ENCODE data around the gene STX17.
"Not testable (repeated sequence)": the region's sequence is repeated elsewhere in the genome, so short reads cannot be mapped to it uniquely, and the experiment has no call there.

The STX17 gene

GRCh38 chr9:99906403-99907207 lies at the start of gene STX17:
STX17 (plus strand) TSS chr9:99906654; CDS start chr9:99915240, 8,586 bp downstream.
- peak; percentile 64 to 78 for DNase-seq (ENCODE audit: low read depth in 2 of 2, low spot score in 1 of 2)

DNA sequence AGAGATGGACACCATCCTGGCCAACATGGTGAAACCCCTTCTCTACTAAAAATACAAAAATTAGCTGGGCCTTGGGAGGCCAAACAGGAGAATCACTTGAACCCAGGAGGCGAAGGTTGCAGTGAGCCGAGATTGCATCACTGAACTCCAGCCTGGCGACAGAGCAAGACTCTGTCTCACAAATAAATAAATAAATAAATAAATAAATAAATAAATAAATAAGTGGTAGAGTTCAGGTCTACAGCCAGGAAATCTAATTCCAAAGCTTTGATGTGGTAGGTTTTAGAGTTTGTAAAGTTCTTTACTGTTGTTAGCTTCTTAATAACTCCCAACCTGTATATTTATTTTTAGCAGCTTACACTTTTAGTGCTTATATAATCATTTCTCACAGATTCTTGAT lies 48.9 kb upstream of the STX17 start:
- DNase-seq (ENCODE audit: low read depth in 2 of 2, low spot score in 1 of 2) = not testable (repeated sequence)

DNA sequence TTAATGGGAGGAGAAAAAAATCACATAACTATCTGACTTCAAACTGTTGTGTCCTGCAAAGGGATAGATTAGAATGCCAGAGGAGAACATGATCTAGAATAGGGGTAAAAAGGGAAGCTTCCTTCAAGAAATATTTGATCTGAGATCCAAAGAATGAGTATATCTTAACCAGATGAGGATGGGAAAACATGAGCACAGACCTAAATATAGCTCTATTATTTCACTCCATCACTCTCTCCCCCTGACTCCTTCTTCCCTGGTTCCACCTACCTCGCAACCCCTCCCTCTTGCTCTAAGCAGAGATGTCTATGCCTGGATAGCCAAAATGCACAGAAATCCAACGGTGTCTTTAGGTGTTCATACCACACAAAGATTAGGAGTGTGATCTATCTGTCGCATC lies 48.4 kb upstream of the STX17 start:
- no peak for DNase-seq (ENCODE audit: low read depth in 2 of 2, low spot score in 1 of 2)

DNA sequence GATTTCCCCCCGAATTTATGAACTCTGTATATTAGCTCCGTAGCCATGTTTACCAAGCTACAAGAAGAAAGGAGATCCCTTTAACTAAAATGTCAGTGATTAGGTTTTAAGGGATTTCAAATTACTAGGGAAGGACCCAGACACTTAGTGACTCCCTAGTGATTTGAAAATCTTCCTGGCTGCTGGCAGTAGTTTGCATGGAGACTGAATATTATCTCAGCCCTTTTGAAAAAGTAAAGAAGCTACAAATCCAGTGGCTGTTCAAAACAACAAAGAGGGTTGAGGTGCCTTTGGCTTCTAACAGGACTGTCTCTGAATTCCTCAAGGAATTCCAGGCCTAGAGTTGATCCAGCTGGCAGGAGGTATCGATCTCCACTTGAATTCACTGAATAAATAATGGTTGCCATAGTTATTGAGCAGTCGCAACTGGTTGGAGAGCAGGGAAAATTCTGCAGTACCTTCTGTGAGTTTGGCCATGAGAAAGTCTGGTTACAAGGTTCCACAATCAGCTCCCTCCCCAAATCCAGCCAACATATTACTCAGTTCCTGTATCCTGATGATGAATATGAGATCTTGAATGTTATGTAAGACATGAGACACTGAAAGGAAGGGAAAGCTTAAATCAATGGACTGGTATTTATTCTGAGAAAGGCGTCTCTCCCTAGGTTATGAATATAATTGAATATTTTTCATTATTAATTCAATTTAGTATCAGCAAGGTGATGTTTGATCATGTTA lies 47.0 kb upstream of the STX17 start:
- DNase-seq (ENCODE audit: low read depth in 2 of 2, low spot score in 1 of 2) = no peak

DNA sequence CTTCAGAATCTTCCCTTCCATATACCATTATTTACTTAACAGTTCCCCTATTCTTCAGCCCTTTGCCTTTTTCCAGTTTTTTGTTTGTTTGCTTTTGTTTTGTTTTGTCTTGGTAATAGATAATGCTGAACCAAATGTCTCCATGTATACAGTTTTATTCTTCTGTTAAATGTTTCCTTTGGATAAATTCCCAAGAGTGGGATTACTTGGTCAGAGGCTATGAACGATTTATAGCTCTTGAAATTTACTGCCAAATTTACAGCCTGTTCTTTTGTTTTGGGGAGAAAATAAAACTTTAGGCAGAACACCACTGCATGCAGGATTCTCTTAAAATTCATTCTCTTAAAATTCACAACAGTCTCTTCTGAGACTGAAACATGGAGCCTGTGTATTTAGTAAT lies 46.2 kb upstream of the STX17 start:
- no peak for DNase-seq (ENCODE audit: low read depth in 2 of 2, low spot score in 1 of 2)

- DNase-seq (ENCODE audit: low read depth in 2 of 2, low spot score in 1 of 2) = no peak
Observed at GRCh38 chr9:99863955-99864354, 42.5 kb upstream of the STX17 start.

DNA sequence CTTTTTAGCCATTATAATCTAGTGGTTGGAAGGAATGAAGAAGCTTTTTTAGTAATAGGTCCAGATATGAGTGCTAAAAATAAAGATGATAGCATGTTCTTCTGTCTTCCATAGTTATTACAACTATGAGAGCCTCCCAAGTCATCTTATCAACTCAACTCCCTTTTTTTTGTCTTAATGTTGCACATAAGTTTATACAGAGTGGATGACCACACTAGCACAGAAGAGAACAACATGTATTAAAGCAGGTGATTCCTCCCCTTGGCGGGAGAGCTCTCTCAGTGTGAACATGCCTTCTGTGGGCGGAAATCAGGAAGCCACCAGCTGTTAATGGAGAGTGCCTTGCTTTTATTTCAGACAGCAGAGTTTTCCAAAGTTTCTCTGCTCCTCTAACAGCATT lies 40.1 kb upstream of the STX17 start:
- DNase-seq (ENCODE audit: low read depth in 2 of 2, low spot score in 1 of 2) = no peak

DNA sequence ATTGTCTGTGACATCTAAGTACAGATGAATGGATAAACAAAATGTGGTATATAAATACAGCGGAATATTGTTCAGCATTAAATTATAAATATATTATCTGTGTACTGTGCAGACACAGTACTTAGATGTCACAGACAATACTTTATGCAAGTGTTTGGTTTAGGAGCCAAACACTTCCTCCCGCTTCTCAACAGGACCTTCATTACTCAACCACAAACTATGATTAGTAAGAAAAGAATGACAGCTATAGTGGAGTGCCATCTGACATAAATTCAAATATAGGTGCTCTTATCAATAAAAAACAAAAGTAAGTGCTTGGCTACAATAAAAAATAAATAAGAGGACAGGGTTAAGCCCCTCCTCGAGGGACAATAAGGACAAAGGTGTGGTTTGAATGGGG lies 38.9 kb upstream of the STX17 start:
- no peak for DNase-seq (ENCODE audit: low read depth in 2 of 2, low spot score in 1 of 2)

- no peak for DNase-seq (ENCODE audit: low read depth in 2 of 2, low spot score in 1 of 2)
Observed at GRCh38 chr9:99867968-99868367, 38.5 kb upstream of the STX17 start.

DNA sequence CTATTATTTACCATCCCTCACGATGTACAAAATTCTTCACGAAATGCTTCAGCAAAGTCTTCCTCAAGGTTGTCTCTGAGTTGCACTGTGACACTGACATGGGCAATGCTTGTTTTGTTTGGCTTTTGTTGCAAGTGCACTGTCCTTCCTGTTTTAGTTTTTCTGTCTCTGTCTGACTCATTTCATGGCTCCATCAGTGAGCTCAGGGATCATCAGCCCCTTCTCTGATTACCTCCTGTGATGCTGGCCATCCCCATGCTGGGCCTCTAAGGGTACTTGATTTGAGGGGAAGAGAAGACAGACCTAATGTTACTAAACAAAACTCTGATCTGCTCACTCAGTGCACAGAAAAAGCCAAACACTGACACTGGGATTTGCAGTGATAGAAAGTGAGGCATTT lies 37.6 kb upstream of the STX17 start:
- no peak for DNase-seq (ENCODE audit: low read depth in 2 of 2, low spot score in 1 of 2)

DNA sequence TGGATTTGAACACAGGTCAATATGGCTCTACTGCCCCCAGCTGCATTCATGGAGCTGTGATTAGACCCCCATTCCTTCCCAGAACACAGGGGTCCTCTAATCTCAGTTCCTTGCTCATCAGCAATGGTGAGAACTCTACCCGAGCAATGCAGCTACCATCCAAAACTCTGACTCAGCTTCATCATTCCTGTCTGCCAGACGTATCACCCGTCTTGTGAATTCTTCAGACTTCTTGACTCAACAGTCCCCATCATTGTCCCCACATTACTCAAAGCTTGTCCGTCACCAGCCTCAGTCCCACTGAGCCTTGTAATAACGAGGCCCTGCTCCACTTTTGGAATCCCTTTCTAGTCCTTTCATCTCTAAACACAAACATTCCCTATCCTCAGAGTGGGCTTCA lies 36.3 kb upstream of the STX17 start:
- no peak for DNase-seq (ENCODE audit: low read depth in 2 of 2, low spot score in 1 of 2)

GRCh38 chr9:99873531-99873930 lies 32.9 kb upstream of the STX17 start:
- no peak for DNase-seq (ENCODE audit: low read depth in 2 of 2, low spot score in 1 of 2)

DNA sequence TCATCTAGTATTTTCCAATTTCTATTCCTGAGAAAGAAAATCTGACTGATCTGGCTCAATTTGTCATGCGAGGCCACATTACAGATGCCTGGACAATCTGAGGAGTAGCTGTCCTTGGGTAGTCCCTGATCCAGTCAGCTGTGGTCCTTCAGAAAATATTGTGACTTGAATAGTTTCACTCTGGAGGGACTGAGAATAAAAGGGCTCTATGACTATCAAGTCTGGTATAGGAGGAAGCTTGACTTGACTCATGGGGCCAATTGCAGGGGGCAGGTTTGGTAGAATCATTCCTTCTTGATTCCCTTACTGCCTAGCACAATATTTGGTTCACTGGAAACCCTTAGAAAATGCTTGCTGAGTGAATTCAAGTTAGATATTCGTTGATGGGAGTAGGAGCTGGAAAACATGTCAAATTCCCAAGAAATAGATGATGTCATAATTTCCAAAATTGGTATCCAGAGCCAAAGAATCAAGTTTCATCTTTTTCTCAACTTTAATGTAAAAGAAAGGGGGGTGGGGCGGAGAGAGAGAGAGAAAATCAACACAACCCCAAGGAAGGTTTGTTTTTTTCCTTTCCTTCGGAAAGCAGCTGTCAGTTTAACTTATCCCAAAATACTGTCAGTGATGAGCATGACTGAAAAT lies 32.4 kb upstream of the STX17 start:
- no peak for DNase-seq (ENCODE audit: low read depth in 2 of 2, low spot score in 1 of 2)

DNA sequence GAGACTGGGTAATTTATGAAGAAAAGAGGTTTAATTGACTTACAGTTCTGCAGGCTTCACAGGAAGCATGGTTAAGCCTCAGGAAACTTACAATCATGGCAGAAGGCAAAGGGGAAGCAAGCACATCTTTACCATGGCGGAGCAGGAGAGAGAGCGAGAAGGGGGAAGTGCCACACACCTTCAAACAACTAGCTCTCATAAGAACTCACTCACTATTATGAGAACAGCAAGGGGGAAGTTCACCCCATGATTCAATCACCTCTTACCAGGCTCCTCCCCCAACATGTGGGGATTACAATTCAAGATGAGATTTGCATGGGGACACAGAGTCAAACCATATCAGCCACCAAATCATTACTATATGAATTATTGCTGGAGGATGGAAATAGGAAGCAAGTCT lies 30.3 kb upstream of the STX17 start:
- no peak for DNase-seq (ENCODE audit: low read depth in 2 of 2, low spot score in 1 of 2)

DNA sequence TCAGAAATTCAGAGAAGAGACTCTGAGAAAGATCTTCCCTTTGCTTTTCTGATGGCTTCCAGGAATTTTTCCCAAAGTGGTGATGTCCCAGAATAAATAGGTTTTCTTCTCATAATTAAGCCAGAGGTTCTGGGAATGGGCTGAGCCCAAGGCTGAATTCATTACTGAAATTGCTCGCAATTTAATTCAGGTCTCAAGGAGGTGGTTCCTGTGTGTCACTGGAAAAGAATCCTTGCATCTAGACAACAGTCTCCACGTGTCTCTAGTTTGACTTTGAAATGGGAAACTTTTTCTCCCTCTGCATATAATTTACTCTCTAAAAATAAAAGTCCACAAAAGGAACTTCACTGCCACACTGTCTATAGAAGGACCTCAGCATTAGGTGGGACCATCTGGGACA lies 27.8 kb upstream of the STX17 start:
- DNase-seq (ENCODE audit: low read depth in 2 of 2, low spot score in 1 of 2) = no peak

GRCh38 chr9:99881769-99882168 lies 24.7 kb upstream of the STX17 start:
- DNase-seq (ENCODE audit: low read depth in 2 of 2, low spot score in 1 of 2) = no peak

DNA sequence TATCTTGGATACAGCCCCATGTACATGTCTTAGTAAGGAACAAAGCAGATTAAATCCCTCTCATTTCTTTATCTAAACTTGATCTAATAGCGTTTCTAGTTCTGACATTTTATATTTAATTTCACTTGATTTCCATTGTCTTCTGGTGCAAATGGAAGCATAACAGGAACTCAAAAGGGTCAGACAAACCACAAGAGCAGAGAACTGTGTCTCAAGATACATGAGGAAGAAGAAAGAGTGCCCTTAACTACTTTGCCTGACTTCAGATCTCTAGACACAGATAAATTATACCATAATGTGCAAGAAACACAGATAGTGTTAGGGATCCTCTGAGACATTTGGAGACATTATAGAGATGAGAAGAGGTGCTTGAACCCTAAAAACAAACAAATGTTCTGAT lies 20.7 kb upstream of the STX17 start:
- DNase-seq (ENCODE audit: low read depth in 2 of 2, low spot score in 1 of 2) = no peak

DNA sequence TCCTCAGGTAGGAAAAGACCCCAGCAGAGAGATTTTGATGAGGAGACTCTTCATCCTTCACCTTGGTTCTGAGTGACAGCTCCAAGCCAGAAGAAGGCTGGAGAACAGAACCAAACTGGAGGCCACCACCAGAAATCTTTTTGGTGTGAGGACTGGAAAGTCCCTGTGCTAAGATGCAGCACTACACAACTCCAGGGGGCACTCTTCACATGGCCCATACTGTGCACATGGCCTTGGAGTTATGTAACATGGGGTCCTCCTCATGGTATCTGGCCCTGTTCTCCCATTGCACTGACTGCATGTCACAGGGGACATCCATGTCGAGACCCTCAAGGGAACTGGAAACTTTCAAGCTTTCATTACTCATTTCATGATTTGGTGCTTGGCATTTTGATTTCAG lies 17.3 kb upstream of the STX17 start:
- no peak for DNase-seq (ENCODE audit: low read depth in 2 of 2, low spot score in 1 of 2)

- no peak for DNase-seq (ENCODE audit: low read depth in 2 of 2, low spot score in 1 of 2)
Observed at GRCh38 chr9:99894826-99895225, 11.6 kb upstream of the STX17 start.

GRCh38 chr9:99895510-99895909 lies 10.9 kb upstream of the STX17 start:
- DNase-seq (ENCODE audit: low read depth in 2 of 2, low spot score in 1 of 2) = no peak

DNA sequence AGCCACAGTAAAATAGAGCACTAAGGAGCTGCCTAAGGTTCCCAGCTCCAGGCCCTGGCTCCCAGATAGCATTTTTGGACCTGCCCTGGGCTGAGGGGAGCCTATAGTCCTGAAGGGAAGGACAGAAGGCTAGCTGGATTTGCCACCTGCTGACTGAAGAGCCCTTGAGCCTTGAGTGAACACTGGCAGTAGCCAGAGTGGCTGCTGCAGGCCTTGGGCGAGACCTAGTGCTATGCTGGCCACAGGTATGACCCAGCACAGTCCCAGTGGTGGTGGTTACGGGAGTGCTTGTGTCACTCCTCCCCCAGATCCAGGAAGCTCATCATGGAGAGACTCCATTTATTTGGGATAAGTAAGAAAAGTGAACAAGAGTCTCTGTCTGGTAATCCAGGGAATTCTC lies 10.3 kb upstream of the STX17 start:
- no peak for DNase-seq (ENCODE audit: low read depth in 2 of 2, low spot score in 1 of 2)

DNA sequence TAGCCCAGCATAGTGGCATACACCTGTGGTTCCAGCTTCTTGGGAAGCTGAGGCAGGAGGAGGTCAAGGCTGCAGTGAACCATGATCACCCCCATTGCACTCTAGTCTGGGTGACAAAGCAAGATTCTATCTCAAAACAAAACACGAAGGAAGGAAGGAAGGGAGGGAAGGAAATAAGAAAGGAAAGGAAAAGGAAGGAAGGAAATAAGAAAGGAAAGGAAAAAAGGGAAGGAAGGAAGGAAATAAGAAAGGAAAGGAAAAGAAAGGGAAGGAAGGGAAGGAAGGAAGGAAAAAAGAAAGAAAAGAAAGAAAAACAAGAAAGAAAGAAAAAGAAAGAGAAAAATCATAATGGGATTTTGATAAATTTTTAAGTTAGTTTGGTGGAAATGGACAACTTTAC lies 3.1 kb upstream of the STX17 start:
- no peak for DNase-seq (ENCODE audit: low read depth in 2 of 2, low spot score in 1 of 2)

All from stimulated activated CD8-positive, alpha-beta memory T cell treated with anti-CD3 and anti-CD28 coated beads, Interleukin-4, amount 100 ng/mL, for 1 hour (primary cell).